Caco-2 (cell line): Measurements from ENCODE around the gene FAM193A. TPM values are rescaled to one million over a fixed set of nuclear protein-coding genes. Genes with fewer than 3 reads are reported as not detected.

ENCODE experiments used
- BruUV-seq: library from RNA; stranded (reverse); fragments of 400-500 nt; replicated peaks from 2 replicates; lab custom pipeline; 2021; lab: Mats Ljungman, UMichigan
- CTCF ChIA-PET: fragments of 300-600 bp; sonication (Branson Sonifier 250); formaldehyde crosslinking; loops from one replicate; lab custom pipeline; 2022; ENCODE audit warnings: antibody characterized with exemption; lab: Charles Lee
- POLR2A ChIA-PET: fragments of 300-600 bp; sonication (Branson Sonifier 250); formaldehyde crosslinking; loops from one replicate; lab custom pipeline; 2022; ENCODE audit warnings: antibody characterized with exemption; lab: Charles Lee
- DNase-seq, 2 experiments: peaks; one replicate each; pipeline versions ENCODE4 v3.0.0 to v3.0.0-alpha.2; 2020 to 2022
- H3K27me3 ChIP-seq: replicated peaks from 2 replicates; pipeline ENCODE4 v1.6.0; 2011; ENCODE audit warnings: low read length; ENCODE audit not compliant: control insufficient read depth, insufficient read depth
- H3K36me3 ChIP-seq: 2 replicates; pipeline ENCODE4 v1.5.1; 2011; ENCODE audit warnings: low read length; ENCODE audit not compliant: control insufficient read depth, insufficient read depth
- H3K4me1 ChIP-seq: fragments of 250-450 bp; sonication (Bioruptor Pico); 2 replicates; pipeline ENCODE4 v1.5.1; 2020; ENCODE audit warnings: mild to moderate bottlenecking
- H3K4me3 ChIP-seq: 2 replicates; pipeline ENCODE4 v1.5.1; 2011; ENCODE audit warnings: low read depth, mild to moderate bottlenecking, control low read depth, low read length
- H3K9me3 ChIP-seq: fragments of 250-450 bp; sonication (Bioruptor Pico); 2 replicates; pipeline ENCODE4 v1.5.1; 2020; ENCODE audit warnings: mild to moderate bottlenecking, moderate library complexity
- H3K27ac Mint-ChIP-seq: one replicate; pipeline ENCODE4 v1.8.0; 2022; ENCODE audit warnings: mixed read lengths; ENCODE audit not compliant: unreplicated experiment
- H3K27me3 Mint-ChIP-seq: one replicate; pipeline ENCODE4 v1.8.0; 2022; ENCODE audit warnings: mixed read lengths; ENCODE audit not compliant: insufficient read depth, unreplicated experiment
- H3K36me3 Mint-ChIP-seq: one replicate; pipeline ENCODE4 v1.8.0; 2022; ENCODE audit warnings: mild to moderate bottlenecking, mixed read lengths; ENCODE audit not compliant: insufficient read depth, unreplicated experiment
- H3K4me1 Mint-ChIP-seq: one replicate; pipeline ENCODE4 v1.8.0; 2022; ENCODE audit warnings: low read depth, mixed read lengths; ENCODE audit not compliant: unreplicated experiment
- H3K4me3 Mint-ChIP-seq: one replicate; pipeline ENCODE4 v1.8.0; 2022; ENCODE audit warnings: mild to moderate bottlenecking, moderate library complexity, mixed read lengths; ENCODE audit not compliant: unreplicated experiment
- H3K9me3 Mint-ChIP-seq: one replicate; pipeline ENCODE4 v1.8.0; 2022; ENCODE audit warnings: mixed read lengths; ENCODE audit not compliant: unreplicated experiment
- CTCF ChIP-seq, 2 experiments: fragments of 200-600 bp in 1 of 2; IDR thresholded peaks; 1 replicate in 1 of 2; 2 replicates in 1 of 2; pipeline versions ENCODE4 v1.5.1 to v1.8.0; 2011 to 2022; ENCODE audit warnings: antibody characterized with exemption in 1 of 2, control low read depth in 1 of 2, inconsistent platforms in 1 of 2, low read depth in 1 of 2, low read length in 1 of 2, mild to moderate bottlenecking in 1 of 2, moderate library complexity in 1 of 2; ENCODE audit not compliant: insufficient read depth in 1 of 2, severe bottlenecking in 1 of 2, unreplicated experiment in 1 of 2
- intact Hi-C: fragments of 100-400 bp; cut with micrococcal nuclease; formaldehyde crosslinking; loops from one replicate; pipeline ENCODE4 v1.10.0; 2022; ENCODE audit not compliant: unreplicated experiment
- total RNA-seq: library from RNA; stranded (reverse); gene quantifications from 2 replicates; pipeline ENCODE4 v1.2.3, GENCODE V29; 2022

FAM193A gene
- total RNA-seq, 1 experiment from 2014 or later, result 28.7 TPM

- Histone ChIP-seq H3K9me3 (no peaks in the 10 kb centered on the region), H3K27me3 (no peaks in the 10 kb centered on the region), H3K36me3 (no peaks in the 10 kb centered on the region; the same call in 1 of the 2 replicates), H3K4me1 (peaks cover 19% of the 10 kb centered on the region), H3K4me3 (no peak overlapping the region)
- intact Hi-C loops, result no loop called here
- Mint-ChIP-seq H3K9me3 (no peaks in the 10 kb centered on the region), H3K4me3 (no peak overlapping the region), H3K36me3 (peaks cover 51% of the 10 kb centered on the region), H3K4me1 (peaks cover 7% of the 10 kb centered on the region), H3K27ac (peak overlapping the region; percentile 55), H3K27me3 (no peaks in the 10 kb centered on the region)
- ChIA-PET CTCF (interaction anchor here (0.6 kb wide), 1 partner anchor 71 kb away, joined by 3 read pairs; no protein-coding TSS in a partner anchor), POLR2A (no interaction called here)
- TF ChIP-seq CTCF (IDR thresholded peaks at IDR 0.05; ENCODE audit: insufficient read depth in 1 of 2, low read depth in 1 of 2, low read length in 1 of 2, severe bottlenecking in 1 of 2, unreplicated experiment in 1 of 2), result no peak
- BruUV-seq, result no TSS peak
- no peak for DNase-seq
Measured at GRCh38 chr4:2746891-2747695, 210.6 kb downstream of the FAM193A start.

GRCh38 chr4:2750719-2751605 lies 214.5 kb downstream of the FAM193A start:
- ChIA-PET POLR2A (no interaction called here), CTCF (no interaction called here)
- Mint-ChIP-seq H3K9me3 (no peaks in the 10 kb centered on the region), H3K36me3 (peaks cover 23% of the 10 kb centered on the region), H3K27me3 (no peaks in the 10 kb centered on the region), H3K4me3 (no peak overlapping the region), H3K27ac (no peak overlapping the region), H3K4me1 (peaks cover 14% of the 10 kb centered on the region)
- DNase-seq, result no peak
- no peaks in the 10 kb centered on the region for H3K27me3 ChIP-seq
- BruUV-seq, result no TSS peak
- H3K36me3 ChIP-seq, result no peaks in the 10 kb centered on the region; the same call in 1 of the 2 replicates
- peaks cover 8% of the 10 kb centered on the region; the same call in 1 of the 2 replicates for H3K4me1 ChIP-seq
- no peak overlapping the region for H3K4me3 ChIP-seq
- no peaks in the 10 kb centered on the region for H3K9me3 ChIP-seq
- intact Hi-C loops, result no loop called here
- TF ChIP-seq CTCF (IDR thresholded peaks at IDR 0.05; ENCODE audit: insufficient read depth in 1 of 2, low read depth in 1 of 2, low read length in 1 of 2, severe bottlenecking in 1 of 2, unreplicated experiment in 1 of 2), result no peak

GRCh38 chr4:2753436-2753835 lies 217.0 kb downstream of the FAM193A start:
- H3K9me3 ChIP-seq, result no peaks in the 10 kb centered on the region
- H3K9me3 Mint-ChIP-seq, result no peaks in the 10 kb centered on the region
- H3K4me1 Mint-ChIP-seq, result peaks cover 7% of the 10 kb centered on the region
- intact Hi-C loops, result no loop called here
- H3K4me3 Mint-ChIP-seq, result no peak overlapping the region
- H3K27me3 ChIP-seq, result no peaks in the 10 kb centered on the region
- BruUV-seq, result no TSS peak
- peaks cover 13% of the 10 kb centered on the region for H3K4me1 ChIP-seq
- ChIA-PET CTCF (no interaction called here), POLR2A (no interaction called here)
- H3K4me3 ChIP-seq, result no peak overlapping the region
- no peak for TF ChIP-seq CTCF (IDR thresholded peaks at IDR 0.05; ENCODE audit: insufficient read depth in 1 of 2, low read depth in 1 of 2, low read length in 1 of 2, severe bottlenecking in 1 of 2, unreplicated experiment in 1 of 2)
- no peaks in the 10 kb centered on the region for H3K27me3 Mint-ChIP-seq
- H3K36me3 Mint-ChIP-seq, result no peaks in the 10 kb centered on the region
- no peaks in the 10 kb centered on the region for H3K36me3 ChIP-seq
- DNase-seq, result no peak
- H3K27ac Mint-ChIP-seq, result no peak overlapping the region
